Urinary bladder (tissue), 4 donors: ENCODE data around the gene KRT3. TPM values are rescaled to one million over a fixed set of nuclear protein-coding genes. Genes with fewer than 3 reads are reported as not detected.
"Not testable (repeated sequence)": the region's sequence is repeated elsewhere in the genome, so short reads cannot be mapped to it uniquely, and the experiment has no call there.

Experiments
- DNase-seq: peaks from one replicate; pipeline ENCODE4 v3.0.0-alpha.2; 2015; ENCODE audit errors: extremely low spot score
- H3K27ac ChIP-seq: one replicate; pipeline ENCODE4 v1.5.1; 2013; ENCODE audit warnings: low read depth, mild to moderate bottlenecking, moderate library complexity
- H3K36me3 ChIP-seq: one replicate; pipeline ENCODE4 v1.6.1; 2013; ENCODE audit warnings: mild to moderate bottlenecking, moderate library complexity; ENCODE audit not compliant: insufficient read depth
- H3K4me1 ChIP-seq: one replicate; pipeline ENCODE4 v1.6.1; 2013; ENCODE audit warnings: mild to moderate bottlenecking, moderate library complexity; ENCODE audit not compliant: insufficient read depth
- H3K4me3 ChIP-seq: one replicate; pipeline ENCODE4 v1.5.1; 2013; ENCODE audit warnings: low read depth, low read length
- WGBS: extraction: QIAGEN DNeasy Blood & Tissue Kit; methylation state at CpG from one replicate; pipeline ENCODE4 v1.1.7; 2013; 5-methylcytosine and 5-hydroxymethylcytosine counted together
- polyA plus RNA-seq: library from polyadenylated mRNA; stranded (reverse); fragments of 200-250 nt; gene quantifications from one replicate; pipeline ENCODE4 v1.2.3, GENCODE V29; 2013
- total RNA-seq: library from RNA; depleted of rRNA; stranded (reverse); fragments of >200 nt; gene quantifications from one replicate; pipeline ENCODE4 v1.2.3, GENCODE V29; 2014
- donor health status: healthy with polysubstance abuse.
- donor health status: healthy.

The KRT3 gene
- total and polyA plus RNA-seq, 2 donors: not detected

- Histone ChIP-seq H3K36me3 (no peaks in the 10 kb centered on the region), H3K4me1 (no peaks in the 10 kb centered on the region), H3K4me3 (no peak overlapping the region), H3K27ac (no peak overlapping the region)
- DNase-seq: no peak
- WGBS: 42% methylated on average over 1 of the region's 1 CpG
Observed at GRCh38 chr12:52805000-52805399, 9.1 kb upstream of the KRT3 start.

- H3K27ac ChIP-seq: no peak overlapping the region
- 91% methylated on average over 6 of the region's 6 CpGs for WGBS
- no peak overlapping the region for H3K4me3 ChIP-seq
- no peak for DNase-seq
- H3K4me1 ChIP-seq: no peaks in the 10 kb centered on the region
- no peaks in the 10 kb centered on the region for H3K36me3 ChIP-seq
Observed at GRCh38 chr12:52802442-52802841, 6.5 kb upstream of the KRT3 start.

GRCh38 chr12:52801773-52802172 is 5.9 kb upstream of the KRT3 start:
- no peaks in the 10 kb centered on the region for H3K36me3 ChIP-seq
- no peaks in the 10 kb centered on the region for H3K4me1 ChIP-seq
- DNase-seq: no peak
- WGBS: 85% methylated on average over 3 of the region's 3 CpGs
- H3K27ac ChIP-seq: no peak overlapping the region
- no peak overlapping the region for H3K4me3 ChIP-seq

GRCh38 chr12:52800259-52800917 is 4.5 kb upstream of the KRT3 start:
- Histone ChIP-seq H3K4me3 (no peak overlapping the region), H3K27ac (no peak overlapping the region), H3K36me3 (no peaks in the 10 kb centered on the region), H3K4me1 (no peaks in the 10 kb centered on the region)
- DNase-seq: no peak
- WGBS: 29% methylated on average over 1 of the region's 1 CpG

GRCh38 chr12:52799505-52800211 is 3.7 kb upstream of the KRT3 start:
- no peak overlapping the region for H3K27ac ChIP-seq
- H3K36me3 ChIP-seq: no peaks in the 10 kb centered on the region
- no peak overlapping the region for H3K4me3 ChIP-seq
- DNase-seq: no peak
- no peaks in the 10 kb centered on the region for H3K4me1 ChIP-seq
- 91% methylated on average over 5 of the region's 5 CpGs for WGBS

GRCh38 chr12:52798671-52799504 is 3.0 kb upstream of the KRT3 start:
- no peaks in the 10 kb centered on the region for H3K36me3 ChIP-seq
- H3K27ac ChIP-seq: no peak overlapping the region
- no peak overlapping the region for H3K4me3 ChIP-seq
- no peaks in the 10 kb centered on the region for H3K4me1 ChIP-seq
- 68% methylated on average over 7 of the region's 7 CpGs for WGBS
- no peak for DNase-seq

GRCh38 chr12:52798003-52798670 is 2.2 kb upstream of the KRT3 start:
- 95% methylated on average over 4 of the region's 4 CpGs for WGBS
- no peaks in the 10 kb centered on the region for H3K4me1 ChIP-seq
- H3K36me3 ChIP-seq: no peaks in the 10 kb centered on the region
- H3K27ac ChIP-seq: no peak overlapping the region
- DNase-seq: no peak
- H3K4me3 ChIP-seq: no peak overlapping the region

- DNase-seq: no peak
- Histone ChIP-seq H3K4me1 (no peaks in the 10 kb centered on the region), H3K27ac (no peak overlapping the region), H3K36me3 (no peaks in the 10 kb centered on the region), H3K4me3 (no peak overlapping the region)
Observed at GRCh38 chr12:52797529-52797894, 1.6 kb upstream of the KRT3 start.

GRCh38 chr12:52796839-52797528 is 1.1 kb upstream of the KRT3 start:
- 72% methylated on average over 3 of the region's 3 CpGs for WGBS
- H3K27ac ChIP-seq: no peak overlapping the region
- DNase-seq: no peak
- H3K4me3 ChIP-seq: no peak overlapping the region
- no peaks in the 10 kb centered on the region for H3K36me3 ChIP-seq
- H3K4me1 ChIP-seq: no peaks in the 10 kb centered on the region

- WGBS: 99% methylated on average over 3 of the region's 3 CpGs
- Histone ChIP-seq H3K36me3 (no peaks in the 10 kb centered on the region), H3K4me3 (no peak overlapping the region), H3K4me1 (no peaks in the 10 kb centered on the region), H3K27ac (no peak overlapping the region)
- DNase-seq: no peak
Observed at GRCh38 chr12:52796429-52796794, 495 bp upstream of the KRT3 start.

GRCh38 chr12:52795332-52795674 is 614 bp downstream of the KRT3 start:
- H3K4me1 ChIP-seq, H3K4me3 ChIP-seq, DNase-seq, H3K27ac ChIP-seq, H3K36me3 ChIP-seq: not testable (repeated sequence)
- WGBS: 99% methylated on average over 2 of the region's 2 CpGs

- DNase-seq: no peak
- Histone ChIP-seq H3K4me1 (no peaks in the 10 kb centered on the region), H3K27ac (no peak overlapping the region), H3K4me3 (no peak overlapping the region), H3K36me3 (no peaks in the 10 kb centered on the region)
- 92% methylated on average over 5 of the region's 5 CpGs for WGBS
Observed at GRCh38 chr12:52794479-52795331, 1.2 kb downstream of the KRT3 start.
